Measurements from ENCODE around the gene CACNB2. TPM values are rescaled to one million over a fixed set of nuclear protein-coding genes. Genes with fewer than 3 reads are reported as not detected.
"Not testable (repeated sequence)": the region's sequence is repeated elsewhere in the genome, so short reads cannot be mapped to it uniquely, and the experiment has no call there.

The CACNB2 gene
- total and polyA plus RNA-seq, 4 experiments from 2014 or later, result 0.36 to 0.81 TPM; not detected in 2

- H3K27me3 Mint-ChIP-seq, result no peaks in the 10 kb centered on the region
- H3K27ac Mint-ChIP-seq, result no peak overlapping the region
- Histone ChIP-seq H3K4me1 (ENCODE audit: insufficient read depth, low read length) (no peaks in the 10 kb centered on the region), H3K36me3 (ENCODE audit: insufficient read depth, low read length) (peaks cover 4% of the 10 kb centered on the region), H3K9me3 (ENCODE audit: control insufficient read depth in 1 of 2, low read length in 2 of 2) (no peaks in the 10 kb centered on the region), H3K4me3 (ENCODE audit: low read length in 2 of 2) (no peak overlapping the region), H3K27me3 (ENCODE audit: insufficient read depth, low read length) (no peaks in the 10 kb centered on the region), H3K27ac (ENCODE audit: low read depth, low read length) (no peak overlapping the region)
- no peaks in the 10 kb centered on the region for H3K4me1 Mint-ChIP-seq
- CTCF ChIA-PET (ENCODE audit: partially characterized antibody), result no interaction called here
- POLR2A ChIA-PET (ENCODE audit: partially characterized antibody), result no interaction called here
- H3K4me3 Mint-ChIP-seq, result no peak overlapping the region
- intact Hi-C loops (cut with micrococcal nuclease), result no loop called here
- H3K9me3 Mint-ChIP-seq, result no peaks in the 10 kb centered on the region
- no peak for DNase-seq
- no peaks in the 10 kb centered on the region for H3K36me3 Mint-ChIP-seq
Measured at GRCh38 chr10:18563003-18563726, 422.9 kb downstream of the CACNB2 start.

GRCh38 chr10:18565006-18565405 lies 424.8 kb downstream of the CACNB2 start:
- no peak for DNase-seq
- Histone ChIP-seq H3K4me1 (ENCODE audit: insufficient read depth, low read length) (no peaks in the 10 kb centered on the region), H3K27ac (ENCODE audit: low read depth, low read length) (no peak overlapping the region), H3K4me3 (ENCODE audit: low read length in 2 of 2) (no peak overlapping the region), H3K36me3 (ENCODE audit: insufficient read depth, low read length) (no peaks in the 10 kb centered on the region), H3K27me3 (ENCODE audit: insufficient read depth, low read length) (no peaks in the 10 kb centered on the region), H3K9me3 (ENCODE audit: control insufficient read depth in 1 of 2, low read length in 2 of 2) (no peaks in the 10 kb centered on the region)
- no peaks in the 10 kb centered on the region for H3K27me3 Mint-ChIP-seq
- CTCF ChIA-PET (ENCODE audit: partially characterized antibody), result no interaction called here
- H3K36me3 Mint-ChIP-seq, result no peaks in the 10 kb centered on the region
- H3K4me1 Mint-ChIP-seq, result no peaks in the 10 kb centered on the region
- H3K4me3 Mint-ChIP-seq, result no peak overlapping the region
- intact Hi-C loops (cut with micrococcal nuclease), result no loop called here
- POLR2A ChIA-PET (ENCODE audit: partially characterized antibody), result no interaction called here
- H3K27ac Mint-ChIP-seq, result no peak overlapping the region
- H3K9me3 Mint-ChIP-seq, result no peaks in the 10 kb centered on the region

GRCh38 chr10:18566177-18566576 lies 426.0 kb downstream of the CACNB2 start:
- Mint-ChIP-seq H3K36me3 (no peaks in the 10 kb centered on the region), H3K27ac (no peak overlapping the region), H3K4me1 (no peaks in the 10 kb centered on the region), H3K9me3 (no peaks in the 10 kb centered on the region), H3K4me3 (no peak overlapping the region), H3K27me3 (no peaks in the 10 kb centered on the region)
- POLR2A ChIA-PET (ENCODE audit: partially characterized antibody), result no interaction called here
- Histone ChIP-seq H3K9me3 (ENCODE audit: control insufficient read depth in 1 of 2, low read length in 2 of 2) (no peaks in the 10 kb centered on the region), H3K27ac (ENCODE audit: low read depth, low read length) (no peak overlapping the region), H3K27me3 (ENCODE audit: insufficient read depth, low read length) (no peaks in the 10 kb centered on the region), H3K4me3 (ENCODE audit: low read length in 2 of 2) (no peak overlapping the region), H3K4me1 (ENCODE audit: insufficient read depth, low read length) (no peaks in the 10 kb centered on the region), H3K36me3 (ENCODE audit: insufficient read depth, low read length) (no peaks in the 10 kb centered on the region)
- no peak for DNase-seq
- CTCF ChIA-PET (ENCODE audit: partially characterized antibody), result no interaction called here
- intact Hi-C loops (cut with micrococcal nuclease), result no loop called here

GRCh38 chr10:18567343-18567856 lies 427.2 kb downstream of the CACNB2 start:
- CTCF ChIA-PET (ENCODE audit: partially characterized antibody), result no interaction called here
- no peaks in the 10 kb centered on the region for H3K36me3 ChIP-seq (ENCODE audit: insufficient read depth, low read length)
- no peak overlapping the region for H3K27ac ChIP-seq (ENCODE audit: low read depth, low read length)
- no peaks in the 10 kb centered on the region for H3K27me3 ChIP-seq (ENCODE audit: insufficient read depth, low read length)
- no peaks in the 10 kb centered on the region for H3K9me3 ChIP-seq (ENCODE audit: control insufficient read depth in 1 of 2, low read length in 2 of 2)
- no peak overlapping the region for H3K4me3 Mint-ChIP-seq
- no peaks in the 10 kb centered on the region for H3K9me3 Mint-ChIP-seq
- H3K4me3 ChIP-seq (ENCODE audit: low read length in 2 of 2), result no peak overlapping the region
- no peaks in the 10 kb centered on the region for H3K4me1 ChIP-seq (ENCODE audit: insufficient read depth, low read length)
- POLR2A ChIA-PET (ENCODE audit: partially characterized antibody), result no interaction called here
- no peaks in the 10 kb centered on the region for H3K4me1 Mint-ChIP-seq
- H3K27me3 Mint-ChIP-seq, result no peaks in the 10 kb centered on the region
- H3K36me3 Mint-ChIP-seq, result no peaks in the 10 kb centered on the region
- H3K27ac Mint-ChIP-seq, result no peak overlapping the region
- DNase-seq, result no peak
- intact Hi-C loops (cut with micrococcal nuclease), result no loop called here

GRCh38 chr10:18570386-18570785 lies 430.2 kb downstream of the CACNB2 start:
- H3K4me3 Mint-ChIP-seq; H3K4me1 Mint-ChIP-seq; H3K4me1 ChIP-seq (ENCODE audit: insufficient read depth, low read length); H3K27me3 ChIP-seq (ENCODE audit: insufficient read depth, low read length); H3K9me3 Mint-ChIP-seq; DNase-seq; H3K9me3 ChIP-seq (ENCODE audit: control insufficient read depth in 1 of 2, low read length in 2 of 2); H3K27ac ChIP-seq (ENCODE audit: low read depth, low read length); H3K36me3 ChIP-seq (ENCODE audit: insufficient read depth, low read length); POLR2A ChIA-PET (ENCODE audit: partially characterized antibody); CTCF ChIA-PET (ENCODE audit: partially characterized antibody); H3K27me3 Mint-ChIP-seq; H3K4me3 ChIP-seq (ENCODE audit: low read length in 2 of 2); H3K27ac Mint-ChIP-seq; intact Hi-C loops (cut with micrococcal nuclease): not testable (repeated sequence)
- H3K36me3 Mint-ChIP-seq, result peaks cover 8 to 12% of the 10 kb centered on the region in 2 donors

GRCh38 chr10:18571076-18571475 lies 430.9 kb downstream of the CACNB2 start:
- Mint-ChIP-seq H3K9me3 (peaks cover 0 to 2% (median 0%) of the 10 kb centered on the region in 8 donors), H3K4me3 (no peak overlapping the region), H3K27me3 (no peaks in the 10 kb centered on the region), H3K4me1 (no peaks in the 10 kb centered on the region), H3K27ac (no peak overlapping the region), H3K36me3 (peaks cover 15 to 19% of the 10 kb centered on the region in 2 donors)
- no peaks in the 10 kb centered on the region for H3K4me1 ChIP-seq (ENCODE audit: insufficient read depth, low read length)
- H3K4me3 ChIP-seq (ENCODE audit: low read length in 2 of 2), result no peak overlapping the region
- CTCF ChIA-PET (ENCODE audit: partially characterized antibody), result no interaction called here
- H3K27me3 ChIP-seq (ENCODE audit: insufficient read depth, low read length), result no peaks in the 10 kb centered on the region
- no peak for DNase-seq
- no peak overlapping the region for H3K27ac ChIP-seq (ENCODE audit: low read depth, low read length)
- intact Hi-C loops (cut with micrococcal nuclease), result no loop called here
- no peaks in the 10 kb centered on the region for H3K36me3 ChIP-seq (ENCODE audit: insufficient read depth, low read length)
- POLR2A ChIA-PET (ENCODE audit: partially characterized antibody), result no interaction called here
- no peaks in the 10 kb centered on the region for H3K9me3 ChIP-seq (ENCODE audit: control insufficient read depth in 1 of 2, low read length in 2 of 2)

- Histone ChIP-seq H3K4me3 (ENCODE audit: low read length in 2 of 2) (no peak overlapping the region), H3K4me1 (ENCODE audit: insufficient read depth, low read length) (no peaks in the 10 kb centered on the region), H3K36me3 (ENCODE audit: insufficient read depth, low read length) (no peaks in the 10 kb centered on the region), H3K27me3 (ENCODE audit: insufficient read depth, low read length) (no peaks in the 10 kb centered on the region), H3K27ac (ENCODE audit: low read depth, low read length) (no peak overlapping the region), H3K9me3 (ENCODE audit: control insufficient read depth in 1 of 2, low read length in 2 of 2) (no peaks in the 10 kb centered on the region)
- H3K27ac Mint-ChIP-seq, result no peak overlapping the region
- ChIA-PET CTCF (ENCODE audit: partially characterized antibody) (no interaction called here), POLR2A (ENCODE audit: partially characterized antibody) (no interaction called here)
- H3K36me3 Mint-ChIP-seq, result peaks cover 21 to 26% of the 10 kb centered on the region in 2 donors
- no peaks in the 10 kb centered on the region for H3K27me3 Mint-ChIP-seq
- no peak for DNase-seq
- intact Hi-C loops (cut with micrococcal nuclease), result no loop called here
- H3K9me3 Mint-ChIP-seq, result peaks cover 0 to 2% (median under 1%) of the 10 kb centered on the region in 8 donors
- no peaks in the 10 kb centered on the region for H3K4me1 Mint-ChIP-seq
- H3K4me3 Mint-ChIP-seq, result no peak overlapping the region
Measured at GRCh38 chr10:18571780-18572179, 431.6 kb downstream of the CACNB2 start.
